ENCODE measurements around the gene MAPKBP1.

MAPKBP1 gene

DNA sequence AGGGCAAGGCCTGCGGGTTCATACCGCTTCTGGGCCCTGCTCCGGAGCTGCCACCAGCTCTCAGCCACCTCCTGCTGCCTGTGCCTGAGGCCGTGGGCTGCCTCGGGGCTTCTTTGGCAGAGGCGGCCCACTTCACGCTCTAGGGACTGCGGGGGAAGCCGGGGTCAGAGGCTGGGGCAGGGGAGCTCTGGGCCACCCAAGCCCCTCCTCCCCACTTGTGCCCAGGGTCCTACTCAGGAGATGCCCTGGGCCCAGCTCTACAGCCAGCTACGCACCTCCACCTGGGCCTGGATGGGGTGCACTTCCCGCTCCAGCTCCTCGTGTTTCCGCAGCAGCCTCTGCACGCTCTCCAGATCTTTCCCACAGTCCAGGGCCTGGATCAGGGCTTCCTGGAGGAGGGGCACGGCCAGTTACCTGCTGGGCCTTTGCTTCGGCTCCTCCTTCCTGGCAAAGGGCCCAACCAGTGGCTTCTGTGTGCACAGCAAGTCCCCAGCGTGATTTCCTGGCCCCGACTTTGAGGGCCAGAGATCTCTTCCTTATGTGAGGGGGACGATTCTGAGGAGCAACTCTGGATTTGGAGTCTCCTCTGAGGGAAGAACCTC, 88.3 kb downstream of the MAPKBP1 start:
- DNase-seq (ENCODE audit: low read depth), result no peak
- H3K4me3 ChIP-seq (ENCODE audit: low read depth, low read length), result no peak overlapping the region
- TF ChIP-seq, protein P1, sequence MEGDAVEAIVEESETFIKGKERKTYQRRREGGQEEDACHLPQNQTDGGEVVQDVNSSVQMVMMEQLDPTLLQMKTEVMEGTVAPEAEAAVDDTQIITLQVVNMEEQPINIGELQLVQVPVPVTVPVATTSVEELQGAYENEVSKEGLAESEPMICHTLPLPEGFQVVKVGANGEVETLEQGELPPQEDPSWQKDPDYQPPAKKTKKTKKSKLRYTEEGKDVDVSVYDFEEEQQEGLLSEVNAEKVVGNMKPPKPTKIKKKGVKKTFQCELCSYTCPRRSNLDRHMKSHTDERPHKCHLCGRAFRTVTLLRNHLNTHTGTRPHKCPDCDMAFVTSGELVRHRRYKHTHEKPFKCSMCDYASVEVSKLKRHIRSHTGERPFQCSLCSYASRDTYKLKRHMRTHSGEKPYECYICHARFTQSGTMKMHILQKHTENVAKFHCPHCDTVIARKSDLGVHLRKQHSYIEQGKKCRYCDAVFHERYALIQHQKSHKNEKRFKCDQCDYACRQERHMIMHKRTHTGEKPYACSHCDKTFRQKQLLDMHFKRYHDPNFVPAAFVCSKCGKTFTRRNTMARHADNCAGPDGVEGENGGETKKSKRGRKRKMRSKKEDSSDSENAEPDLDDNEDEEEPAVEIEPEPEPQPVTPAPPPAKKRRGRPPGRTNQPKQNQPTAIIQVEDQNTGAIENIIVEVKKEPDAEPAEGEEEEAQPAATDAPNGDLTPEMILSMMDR (IDR thresholded peaks at IDR 0.05; ENCODE audit: low read depth, low read length), result no peak
- no peak for TF ChIP-seq MYC (IDR thresholded peaks at IDR 0.05; ENCODE audit: low read depth, low read length)
- TF ChIP-seq POLR2A (IDR thresholded peaks at IDR 0.05; ENCODE audit: extremely low read depth, insufficient read length), result no peak
- TF ChIP-seq, protein P2, sequence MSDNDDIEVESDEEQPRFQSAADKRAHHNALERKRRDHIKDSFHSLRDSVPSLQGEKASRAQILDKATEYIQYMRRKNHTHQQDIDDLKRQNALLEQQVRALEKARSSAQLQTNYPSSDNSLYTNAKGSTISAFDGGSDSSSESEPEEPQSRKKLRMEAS (IDR thresholded peaks at IDR 0.05; ENCODE audit: low read depth, low read length), result no peak

DNA sequence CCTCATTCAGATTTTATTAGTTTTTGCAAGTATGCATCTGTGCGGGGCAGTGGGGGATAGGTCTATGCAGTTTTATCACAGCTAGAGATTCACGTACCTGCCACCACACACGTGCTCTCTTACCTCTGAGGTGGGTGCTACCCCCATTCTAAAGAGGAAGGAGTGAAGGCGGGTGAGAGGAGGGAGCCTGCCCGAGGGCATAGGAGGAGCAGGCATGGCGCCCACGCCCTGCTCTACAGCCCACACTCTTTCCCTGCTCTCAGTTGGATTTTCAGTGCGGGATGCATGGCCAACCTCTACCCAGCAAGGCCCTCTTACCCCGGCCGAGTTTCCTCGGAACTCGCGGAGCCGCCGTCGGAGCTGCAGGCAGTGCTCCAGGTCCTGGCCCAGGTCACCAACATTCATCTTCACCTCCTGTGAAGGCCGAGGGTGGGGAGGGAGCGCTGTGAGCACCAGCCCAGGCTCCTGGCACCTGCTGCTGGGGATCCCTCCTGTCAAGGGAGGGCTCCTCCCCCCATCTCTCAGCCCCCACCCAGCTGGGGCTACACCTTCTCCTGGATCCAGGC, 91.3 kb downstream of the MAPKBP1 start:
- no peak for DNase-seq (ENCODE audit: low read depth)
- H3K4me3 ChIP-seq (ENCODE audit: low read depth, low read length), result no peak overlapping the region
- no peak for TF ChIP-seq POLR2A (IDR thresholded peaks at IDR 0.05; ENCODE audit: extremely low read depth, insufficient read length)
- TF ChIP-seq MYC (IDR thresholded peaks at IDR 0.05; ENCODE audit: low read depth, low read length), result no peak
- TF ChIP-seq, protein P2 (IDR thresholded peaks at IDR 0.05; ENCODE audit: low read depth, low read length), result peak; percentile 40; the same call in 1 of the 2 replicates
- TF ChIP-seq, protein P1 (IDR thresholded peaks at IDR 0.05; ENCODE audit: low read depth, low read length), result no peak

DNA sequence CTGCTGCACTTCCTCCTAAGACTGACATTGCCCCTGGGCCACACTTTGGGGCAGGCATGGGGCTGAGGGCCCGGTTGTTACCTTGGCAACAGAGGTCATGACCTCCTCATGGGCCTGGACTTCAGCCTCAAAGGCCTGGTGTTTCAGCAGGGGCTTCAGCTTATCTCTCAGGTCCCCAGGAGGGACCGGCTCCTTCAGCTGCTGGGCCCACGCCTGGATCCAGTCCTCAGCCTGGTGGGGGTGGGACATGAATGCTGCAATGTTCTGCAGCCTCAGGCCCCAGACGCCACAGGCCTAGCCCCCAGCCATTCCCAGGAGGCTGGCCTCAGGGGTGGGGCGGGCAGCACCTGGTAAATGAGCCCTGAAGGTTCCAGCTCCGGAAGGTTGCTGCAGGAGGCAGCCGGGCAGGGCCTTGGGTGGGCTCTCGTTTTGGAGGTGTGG, 92.0 kb downstream of the MAPKBP1 start:
- DNase-seq (ENCODE audit: low read depth), result peak; percentile 37
- TF ChIP-seq, protein P1 (IDR thresholded peaks at IDR 0.05; ENCODE audit: low read depth, low read length), result no peak
- TF ChIP-seq, protein P2 (IDR thresholded peaks at IDR 0.05; ENCODE audit: low read depth, low read length), result no peak
- TF ChIP-seq POLR2A (IDR thresholded peaks at IDR 0.05; ENCODE audit: extremely low read depth, insufficient read length), result no peak

DNA sequence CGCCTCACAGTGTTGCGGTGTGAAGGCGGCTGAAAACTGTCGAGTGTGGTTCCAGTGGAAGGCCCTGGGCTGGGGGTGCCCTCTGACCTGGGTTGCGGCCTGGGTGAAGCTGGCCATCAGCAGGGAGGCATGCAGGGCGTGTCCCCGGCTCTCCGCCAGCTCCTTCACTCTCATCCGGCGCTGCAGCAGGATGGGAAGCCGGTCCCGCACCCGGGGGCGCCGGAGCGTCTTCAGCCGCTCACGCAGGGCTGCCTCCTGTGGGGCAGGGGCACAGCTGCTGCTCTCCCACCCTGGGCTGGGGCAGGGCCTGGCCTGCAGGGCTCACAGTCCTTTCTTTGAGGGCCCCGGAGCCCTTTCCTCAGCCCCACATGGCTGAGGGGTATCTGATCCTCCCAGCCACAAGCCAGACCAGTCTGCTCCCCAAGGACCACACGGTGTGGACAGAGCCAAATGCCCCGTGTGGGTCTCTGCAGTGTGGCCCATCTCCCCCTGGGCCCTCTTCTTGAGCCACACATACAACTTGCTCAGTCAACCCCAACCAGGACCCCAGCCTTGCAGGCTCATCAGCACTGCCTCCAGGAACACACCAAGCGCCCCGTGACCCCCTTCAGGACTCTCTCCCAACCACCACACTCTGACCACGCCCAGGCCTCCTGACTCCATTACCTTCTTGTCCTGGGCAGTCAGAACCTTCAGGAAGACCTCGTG, 92.7 kb downstream of the MAPKBP1 start:
- H3K4me3 ChIP-seq (ENCODE audit: low read depth, low read length), result no peak overlapping the region
- no peak for TF ChIP-seq POLR2A (IDR thresholded peaks at IDR 0.05; ENCODE audit: extremely low read depth, insufficient read length)
- TF ChIP-seq, protein P1 (IDR thresholded peaks at IDR 0.05; ENCODE audit: low read depth, low read length), result no peak

More for the DNA sequence above, 92.0 kb downstream of the MAPKBP1 start:
- no peak overlapping the region for H3K4me3 ChIP-seq (ENCODE audit: low read depth, low read length)

DNA sequence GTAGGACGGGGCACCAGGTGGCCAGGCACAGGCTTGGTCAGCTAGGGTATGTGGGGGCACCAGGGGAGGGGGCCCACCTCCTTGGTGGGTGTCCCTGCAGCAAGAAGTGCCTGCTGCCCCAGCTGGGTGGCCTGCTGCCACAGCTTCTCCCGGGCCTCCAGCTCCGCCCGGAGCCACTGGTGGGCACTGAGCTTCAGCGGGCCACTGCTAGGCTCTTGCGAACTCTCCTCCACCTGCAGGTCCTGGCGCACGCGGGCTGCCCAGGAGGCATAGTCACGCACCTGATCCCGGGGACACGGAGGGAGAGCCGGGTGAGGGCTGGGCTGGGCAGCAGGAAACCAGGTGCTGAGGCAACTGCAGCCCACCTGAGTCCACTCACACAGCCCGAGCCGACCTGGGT, 94.0 kb downstream of the MAPKBP1 start:
- H3K4me3 ChIP-seq (ENCODE audit: low read depth, low read length), result no peak overlapping the region
- no peak for DNase-seq (ENCODE audit: low read depth)
- TF ChIP-seq MYC (IDR thresholded peaks at IDR 0.05; ENCODE audit: low read depth, low read length) (no peak), POLR2A (IDR thresholded peaks at IDR 0.05; ENCODE audit: extremely low read depth, insufficient read length) (no peak)
- TF ChIP-seq, protein P1 (IDR thresholded peaks at IDR 0.05; ENCODE audit: low read depth, low read length), result no peak
- TF ChIP-seq, protein P2 (IDR thresholded peaks at IDR 0.05; ENCODE audit: low read depth, low read length), result no peak

More for the DNA sequence above, 92.7 kb downstream of the MAPKBP1 start:
- no peak for DNase-seq (ENCODE audit: low read depth)
